ENCODE measurements around the gene RNF40.

- TF ChIP-seq CTCF (IDR thresholded peaks at IDR 0.05; ENCODE audit: borderline replicate concordance, extremely low read depth, low read length, poor library complexity, severe bottlenecking) (no peak), EZH2 (IDR thresholded peaks at IDR 0.05; ENCODE audit: borderline replicate concordance, low read depth, low read length, severe bottlenecking) (no peak)
Measured at GRCh38 chr16:30780021-30780420, 17.9 kb downstream of the RNF40 start.
